GM18526 (cell line): ENCODE data around the gene NT5M.

Experiments used
- POLR2A ChIP-seq: IDR thresholded peaks from 3 replicates; pipeline ENCODE4 v1.6.1; 2011; ENCODE audit not compliant: insufficient read length; ENCODE audit errors: extremely low read depth

The NT5M gene

DNA sequence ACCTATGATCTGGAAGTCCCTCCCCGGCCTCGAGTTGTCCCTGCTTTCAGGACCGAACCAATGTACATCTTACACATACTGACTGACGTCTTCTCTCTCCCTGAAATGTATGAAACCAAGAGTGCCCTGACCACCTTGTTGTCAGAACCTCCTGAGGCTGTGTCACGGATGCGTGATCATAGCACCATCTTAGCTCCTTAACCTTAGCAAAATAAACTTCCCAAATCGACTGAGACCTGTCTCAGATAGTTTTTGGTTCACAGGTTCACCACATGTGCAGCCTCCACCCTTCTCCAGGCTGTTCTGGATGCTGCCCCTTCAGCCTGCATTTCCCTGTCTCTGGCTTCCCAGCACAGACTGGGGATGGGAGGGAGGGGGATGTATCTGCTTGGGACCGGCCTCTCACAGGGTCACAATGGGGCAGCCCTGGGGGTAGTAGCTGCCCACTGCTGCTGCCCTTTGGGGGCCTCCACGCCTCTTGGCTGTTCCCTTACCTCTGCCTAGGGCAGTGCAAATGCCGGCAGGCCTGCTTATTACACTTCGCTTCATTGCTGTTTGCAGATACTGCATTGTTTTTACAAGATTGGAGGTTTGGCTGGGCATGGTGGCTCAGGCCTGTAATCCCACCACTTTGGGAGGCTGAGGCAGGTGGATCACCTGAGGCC lies 69.8 kb downstream of the NT5M start:
- TF ChIP-seq POLR2A, result no peak

DNA sequence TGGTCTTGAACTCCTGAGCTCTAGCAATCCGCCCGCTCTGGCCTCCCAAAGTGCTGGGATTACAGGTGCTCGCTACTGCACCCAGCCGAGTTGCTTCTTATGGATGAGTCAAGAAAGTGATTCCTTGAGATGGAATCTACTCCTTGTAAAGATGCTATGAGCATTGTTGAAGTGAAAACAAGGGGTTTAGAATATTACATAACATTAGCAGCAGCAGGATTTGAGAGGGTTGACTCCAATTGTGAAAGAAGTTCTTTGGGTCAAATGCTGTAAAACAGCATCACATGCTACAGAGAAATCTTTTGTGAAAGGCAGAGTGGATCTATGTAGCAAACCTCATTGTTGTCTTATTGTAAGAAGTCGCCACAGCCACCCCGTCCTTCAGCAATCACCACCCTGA lies 72.7 kb downstream of the NT5M start:
- TF ChIP-seq POLR2A, result no peak

DNA sequence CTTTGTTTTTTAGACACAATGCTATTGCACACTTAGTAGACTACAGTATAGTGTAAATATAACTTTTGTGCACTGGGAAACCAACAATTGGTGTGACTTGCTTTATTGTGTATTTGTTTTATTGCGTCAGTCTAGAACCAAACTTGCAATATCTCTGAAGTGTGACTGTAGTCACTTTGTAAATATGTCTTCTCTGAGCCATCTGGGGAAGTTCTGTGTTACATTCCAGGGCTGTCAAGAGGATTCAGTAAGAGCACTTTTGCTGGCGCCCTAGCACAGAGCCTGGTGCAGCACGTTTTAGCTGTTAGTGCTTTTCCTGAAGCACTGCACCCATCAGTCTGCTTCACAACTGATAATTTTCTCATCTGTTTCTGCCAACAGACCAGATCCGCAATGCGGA lies 73.2 kb downstream of the NT5M start:
- no peak for TF ChIP-seq POLR2A

- no peak for TF ChIP-seq POLR2A
Measured at GRCh38 chr17:17377071-17377967, 74.1 kb downstream of the NT5M start.

- TF ChIP-seq POLR2A, result no peak
Measured at GRCh38 chr17:17379197-17379991, 76.2 kb downstream of the NT5M start.

DNA sequence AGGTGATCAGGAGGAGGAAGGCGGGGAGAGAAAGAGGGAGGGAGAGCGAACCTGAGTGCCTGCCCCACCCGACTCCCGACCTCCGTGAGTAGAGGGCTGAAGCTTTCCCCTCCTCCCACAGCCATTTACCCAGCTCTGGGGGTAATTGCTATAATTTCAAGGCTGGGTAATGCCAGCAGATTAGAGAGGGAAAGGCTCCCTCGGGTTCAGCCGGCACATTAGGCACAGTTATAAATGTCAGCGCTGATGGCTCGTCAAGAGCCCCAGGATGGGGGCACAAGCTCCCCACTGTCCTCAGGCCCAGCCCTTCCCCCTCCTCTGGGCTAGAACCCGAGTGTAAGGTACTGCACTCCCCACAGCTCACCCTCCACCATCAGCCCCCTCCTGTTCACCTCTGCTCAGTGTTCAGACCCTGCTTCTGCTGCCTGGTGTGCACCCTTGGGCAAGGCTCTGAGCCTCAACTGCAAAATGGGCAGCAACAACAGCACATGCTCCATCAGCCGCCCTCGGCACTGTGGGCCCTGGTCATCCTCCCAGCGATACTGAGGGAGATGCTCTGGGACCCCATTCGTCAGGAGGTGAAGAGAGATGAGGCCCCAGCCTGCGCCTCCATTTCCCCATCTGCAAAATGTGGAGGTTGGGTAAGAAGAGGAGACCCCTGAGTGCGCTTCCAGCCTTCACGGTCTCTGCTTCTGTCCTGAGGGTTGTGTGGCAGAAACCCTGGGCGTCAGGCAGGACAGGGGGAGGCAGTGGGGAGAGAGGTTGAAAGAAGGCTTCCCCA lies 77.2 kb downstream of the NT5M start:
- TF ChIP-seq POLR2A, result no peak

GRCh38 chr17:17381446-17382064 lies 78.4 kb downstream of the NT5M start:
- no peak for TF ChIP-seq POLR2A

DNA sequence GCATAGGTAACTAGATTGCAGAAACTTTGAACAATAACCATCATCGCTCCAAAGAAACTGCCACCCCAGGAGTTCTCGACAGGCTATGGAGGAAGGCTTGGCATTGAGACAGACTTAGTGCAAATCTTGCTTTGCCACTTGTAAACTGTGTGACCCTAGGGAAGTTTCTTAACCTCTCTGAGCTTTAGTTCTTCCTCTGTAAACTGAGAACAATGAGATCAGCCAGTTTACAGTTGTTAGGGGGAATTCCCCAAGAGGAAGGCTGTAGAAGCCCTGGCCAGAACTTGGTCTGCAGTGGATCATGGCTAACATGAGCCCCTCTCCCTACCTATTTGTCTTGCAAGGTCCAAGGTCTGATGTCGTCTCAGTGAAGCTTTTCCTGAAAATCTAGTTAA lies 78.9 kb downstream of the NT5M start:
- TF ChIP-seq POLR2A, result no peak

DNA sequence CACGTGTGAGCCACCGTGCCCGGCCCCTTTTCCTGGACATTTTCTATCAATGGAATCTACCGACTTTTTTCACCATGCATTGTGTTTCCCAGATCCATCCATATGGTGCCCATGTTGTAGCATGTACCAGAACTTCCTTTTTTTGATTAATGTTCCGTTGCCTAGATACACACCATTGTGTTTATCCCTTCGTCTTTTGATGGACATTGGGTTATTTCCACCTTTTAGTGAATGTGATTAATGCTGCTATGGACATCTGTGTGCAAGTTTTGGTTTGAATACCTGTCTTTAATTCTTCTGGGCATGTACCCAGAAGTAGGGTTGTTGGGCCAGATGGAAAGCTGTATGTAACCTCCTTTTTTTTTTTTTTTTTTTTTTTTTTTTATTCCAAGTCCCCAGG lies 79.8 kb downstream of the NT5M start:
- TF ChIP-seq POLR2A, result no peak

GRCh38 chr17:17384291-17384615 lies 81.1 kb downstream of the NT5M start:
- TF ChIP-seq POLR2A, result no peak

GRCh38 chr17:17384961-17385360 lies 81.8 kb downstream of the NT5M start:
- no peak for TF ChIP-seq POLR2A

DNA sequence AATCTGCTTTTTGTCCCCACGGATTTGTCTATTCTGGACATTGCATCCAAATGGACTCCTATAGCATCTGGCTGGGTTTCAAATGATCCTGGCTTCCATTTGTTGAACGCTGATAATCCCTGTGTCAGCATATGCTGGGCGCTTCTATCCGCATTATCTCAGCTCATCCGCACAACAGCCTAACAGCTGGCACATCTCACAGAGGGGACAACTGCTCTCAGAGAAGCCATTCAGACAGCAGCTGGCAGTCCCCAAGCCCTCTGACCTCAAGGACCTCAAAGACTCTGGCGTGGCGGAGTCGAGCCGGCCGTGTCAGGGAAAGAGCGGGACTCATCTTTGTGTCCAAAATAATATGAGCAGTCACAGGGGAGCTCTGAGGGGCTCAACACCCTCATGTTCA lies 82.3 kb downstream of the NT5M start:
- no peak for TF ChIP-seq POLR2A

- no peak for TF ChIP-seq POLR2A
Measured at GRCh38 chr17:17386094-17386800, 83.1 kb downstream of the NT5M start.

GRCh38 chr17:17387017-17387497 lies 83.9 kb downstream of the NT5M start:
- TF ChIP-seq POLR2A, result no peak
